Ishikawa (cell line): ENCODE measurements around the gene CEP295NL.

Source experiments
- CEBPB ChIP-seq: IDR thresholded peaks from 2 replicates; pipeline ENCODE4 v1.6.1; 2012
- CREB1 ChIP-seq: IDR thresholded peaks from 2 replicates; pipeline ENCODE4 v1.6.1; 2012; ENCODE audit warnings: low read depth
- EGR1 ChIP-seq: IDR thresholded peaks from 2 replicates; pipeline ENCODE4 v1.6.1; 2012
- EP300 ChIP-seq: IDR thresholded peaks from 2 replicates; pipeline ENCODE4 v1.6.1; 2012; ENCODE audit warnings: borderline replicate concordance
- FOXM1 ChIP-seq: IDR thresholded peaks from 2 replicates; pipeline ENCODE4 v1.6.1; 2012; ENCODE audit warnings: low read depth, borderline replicate concordance
- MAX ChIP-seq: IDR thresholded peaks from 2 replicates; pipeline ENCODE4 v1.6.1; 2012
- RAD21 ChIP-seq: IDR thresholded peaks from 2 replicates; pipeline ENCODE4 v1.6.1; 2012; ENCODE audit warnings: low read depth
- REST ChIP-seq: IDR thresholded peaks from 2 replicates; pipeline ENCODE4 v1.6.1; 2012; ENCODE audit warnings: low read depth, mild to moderate bottlenecking
- TAF1 ChIP-seq: IDR thresholded peaks from 2 replicates; pipeline ENCODE4 v1.6.1; 2012; ENCODE audit warnings: low read depth, mild to moderate bottlenecking
- TCF12 ChIP-seq: IDR thresholded peaks from 2 replicates; pipeline ENCODE4 v1.6.1; 2012; ENCODE audit warnings: low read depth
- TEAD4 ChIP-seq: IDR thresholded peaks from 2 replicates; pipeline ENCODE4 v1.6.1; 2012
- YY1 ChIP-seq: IDR thresholded peaks from 2 replicates; pipeline ENCODE4 v1.6.1; 2012; ENCODE audit warnings: low read depth
- ZBTB7A ChIP-seq: IDR thresholded peaks from 2 replicates; pipeline ENCODE4 v1.6.1; 2012; ENCODE audit warnings: low read depth

GRCh38 chr17:78868391-78868790, 34.6 kb downstream of the CEP295NL start:
- no peak for TF ChIP-seq RAD21
- no peak for TF ChIP-seq REST
- no peak for TF ChIP-seq TCF12
- no peak for TF ChIP-seq FOXM1
- no peak for TF ChIP-seq TAF1
- no peak for TF ChIP-seq EGR1
- no peak for TF ChIP-seq CEBPB
- no peak for TF ChIP-seq TEAD4
- no peak for TF ChIP-seq YY1
- no peak for TF ChIP-seq EP300
- TF ChIP-seq MAX = no peak
- no peak for TF ChIP-seq ZBTB7A
- no peak for TF ChIP-seq CREB1
